Activated CD4-positive, alpha-beta T cell treated with anti-CD3 and anti-CD28 coated beads, Interleukin-2, amount 10 ng/mL, durations not matched to agents 24 days and 14 days (primary cell): ENCODE results near the gene BMPR1A. TPM values are rescaled to one million over a fixed set of nuclear protein-coding genes. Genes with fewer than 3 reads are reported as not detected.
"Not testable (repeated sequence)": the region's sequence is repeated elsewhere in the genome, so short reads cannot be mapped to it uniquely, and the experiment has no call there.

Experiments
- DNase-seq: peaks from one replicate; pipeline ENCODE4 v3.0.0; 2022
- H3K27ac Mint-ChIP-seq: one replicate; pipeline ENCODE4 v1.8.0; 2022; ENCODE audit warnings: mild to moderate bottlenecking, mixed read lengths
- H3K27me3 Mint-ChIP-seq: one replicate; pipeline ENCODE4 v1.8.0; 2022; ENCODE audit warnings: mixed read lengths
- H3K36me3 Mint-ChIP-seq: one replicate; pipeline ENCODE4 v1.8.0; 2022; ENCODE audit warnings: low read depth, mild to moderate bottlenecking, mixed read lengths
- H3K4me1 Mint-ChIP-seq: one replicate; pipeline ENCODE4 v1.8.0; 2021; ENCODE audit warnings: mixed read lengths
- H3K4me3 Mint-ChIP-seq: one replicate; pipeline ENCODE4 v1.8.0; 2022; ENCODE audit warnings: mild to moderate bottlenecking, moderate library complexity, mixed read lengths
- H3K9me3 Mint-ChIP-seq: one replicate; pipeline ENCODE4 v1.8.0; 2021; ENCODE audit warnings: mixed read lengths
- intact Hi-C: fragments of 100-400 bp; cut with micrococcal nuclease; formaldehyde crosslinking; loops from one replicate; pipeline ENCODE4 v1.15.1; 2023
- total RNA-seq: library from RNA; stranded (reverse); gene quantifications from 2 replicates; pipeline ENCODE4 v1.2.3, GENCODE V29; 2022

The BMPR1A gene
- total RNA-seq, 1 donor from 2014 or later = 10.5 TPM

- no peak overlapping the region for H3K27ac Mint-ChIP-seq
- intact Hi-C loops = no loop called here
- H3K9me3 Mint-ChIP-seq = no peaks in the 10 kb centered on the region
- DNase-seq = no peak
- no peak overlapping the region for H3K4me3 Mint-ChIP-seq
- peaks cover 4% of the 10 kb centered on the region for H3K27me3 Mint-ChIP-seq
- H3K4me1 Mint-ChIP-seq = no peaks in the 10 kb centered on the region
- no peaks in the 10 kb centered on the region for H3K36me3 Mint-ChIP-seq
These were observed 176.3 kb downstream of the BMPR1A start for GRCh38 chr10:86932674-86933073.

GRCh38 chr10:86934162-86934711, 177.8 kb downstream of the BMPR1A start:
- H3K4me1 Mint-ChIP-seq, H3K4me3 Mint-ChIP-seq, H3K9me3 Mint-ChIP-seq, H3K36me3 Mint-ChIP-seq, intact Hi-C loops, H3K27ac Mint-ChIP-seq, H3K27me3 Mint-ChIP-seq: not testable (repeated sequence)
- peak; percentile 51 for DNase-seq

GRCh38 chr10:86936661-86937501, 180.5 kb downstream of the BMPR1A start:
- no peak overlapping the region for H3K27ac Mint-ChIP-seq
- H3K9me3 Mint-ChIP-seq = no peaks in the 10 kb centered on the region
- H3K36me3 Mint-ChIP-seq = no peaks in the 10 kb centered on the region
- peak; percentile 54 for DNase-seq
- intact Hi-C loops = no loop called here
- H3K4me1 Mint-ChIP-seq = peaks cover 2% of the 10 kb centered on the region
- H3K4me3 Mint-ChIP-seq = no peak overlapping the region
- H3K27me3 Mint-ChIP-seq = peaks cover 4% of the 10 kb centered on the region

- Mint-ChIP-seq H3K9me3 (no peaks in the 10 kb centered on the region), H3K27ac (no peak overlapping the region), H3K36me3 (no peaks in the 10 kb centered on the region), H3K27me3 (peaks cover 4% of the 10 kb centered on the region), H3K4me1 (peaks cover 2% of the 10 kb centered on the region), H3K4me3 (no peak overlapping the region)
- DNase-seq = peak; percentile 53
- intact Hi-C loops = loop anchor here (2.0 kb wide), 1 partner anchor 29 kb away; no protein-coding TSS in a partner anchor
These were observed 181.2 kb downstream of the BMPR1A start for GRCh38 chr10:86937502-86938154.

- intact Hi-C loops = loop anchor here (2.0 kb wide), 1 partner anchor 29 kb away; no protein-coding TSS in a partner anchor
- Mint-ChIP-seq H3K36me3 (no peaks in the 10 kb centered on the region), H3K4me3 (no peak overlapping the region), H3K27ac (no peak overlapping the region), H3K27me3 (peaks cover 4% of the 10 kb centered on the region), H3K4me1 (peaks cover 2% of the 10 kb centered on the region), H3K9me3 (no peaks in the 10 kb centered on the region)
- no peak for DNase-seq
These were observed 181.8 kb downstream of the BMPR1A start for GRCh38 chr10:86938260-86938659.

- DNase-seq, H3K9me3 Mint-ChIP-seq, H3K27ac Mint-ChIP-seq, H3K27me3 Mint-ChIP-seq, intact Hi-C loops, H3K4me1 Mint-ChIP-seq, H3K36me3 Mint-ChIP-seq: not testable (repeated sequence)
- peak overlapping the region; percentile 68 for H3K4me3 Mint-ChIP-seq
These were observed 183.7 kb downstream of the BMPR1A start for GRCh38 chr10:86940076-86940475.

GRCh38 chr10:86940677-86941076, 184.3 kb downstream of the BMPR1A start:
- Mint-ChIP-seq H3K27ac (no peak overlapping the region), H3K9me3 (no peaks in the 10 kb centered on the region), H3K4me1 (peaks cover 2% of the 10 kb centered on the region), H3K4me3 (no peak overlapping the region), H3K36me3 (no peaks in the 10 kb centered on the region), H3K27me3 (peaks cover 4% of the 10 kb centered on the region)
- intact Hi-C loops = no loop called here
- DNase-seq = no peak

GRCh38 chr10:86941426-86941825, 185.0 kb downstream of the BMPR1A start:
- no peak overlapping the region for H3K27ac Mint-ChIP-seq
- intact Hi-C loops = no loop called here
- H3K27me3 Mint-ChIP-seq = peaks cover 3% of the 10 kb centered on the region
- no peak overlapping the region for H3K4me3 Mint-ChIP-seq
- no peaks in the 10 kb centered on the region for H3K9me3 Mint-ChIP-seq
- H3K36me3 Mint-ChIP-seq = no peaks in the 10 kb centered on the region
- peaks cover 2% of the 10 kb centered on the region for H3K4me1 Mint-ChIP-seq
- DNase-seq = no peak

GRCh38 chr10:86941991-86942421, 185.6 kb downstream of the BMPR1A start:
- intact Hi-C loops = no loop called here
- peaks cover 7% of the 10 kb centered on the region for H3K27me3 Mint-ChIP-seq
- H3K36me3 Mint-ChIP-seq = no peaks in the 10 kb centered on the region
- peaks cover 2% of the 10 kb centered on the region for H3K4me1 Mint-ChIP-seq
- H3K4me3 Mint-ChIP-seq = no peak overlapping the region
- no peak for DNase-seq
- no peaks in the 10 kb centered on the region for H3K9me3 Mint-ChIP-seq
- H3K27ac Mint-ChIP-seq = no peak overlapping the region

- Mint-ChIP-seq H3K27ac (no peak overlapping the region), H3K4me1 (peaks cover 2% of the 10 kb centered on the region), H3K27me3 (peaks cover 5% of the 10 kb centered on the region), H3K4me3 (no peak overlapping the region), H3K9me3 (no peaks in the 10 kb centered on the region), H3K36me3 (no peaks in the 10 kb centered on the region)
- intact Hi-C loops = no loop called here
- DNase-seq = no peak
These were observed 186.3 kb downstream of the BMPR1A start for GRCh38 chr10:86942441-86943315.

- peaks cover 2% of the 10 kb centered on the region for H3K4me1 Mint-ChIP-seq
- peaks cover 8% of the 10 kb centered on the region for H3K27me3 Mint-ChIP-seq
- no peaks in the 10 kb centered on the region for H3K36me3 Mint-ChIP-seq
- no peak overlapping the region for H3K27ac Mint-ChIP-seq
- no peak for DNase-seq
- H3K4me3 Mint-ChIP-seq = no peak overlapping the region
- no peaks in the 10 kb centered on the region for H3K9me3 Mint-ChIP-seq
- intact Hi-C loops = no loop called here
These were observed 187.1 kb downstream of the BMPR1A start for GRCh38 chr10:86943316-86944030.

GRCh38 chr10:86944031-86944419, 187.6 kb downstream of the BMPR1A start:
- peaks cover 2% of the 10 kb centered on the region for H3K4me1 Mint-ChIP-seq
- no peak overlapping the region for H3K27ac Mint-ChIP-seq
- no peak overlapping the region for H3K4me3 Mint-ChIP-seq
- H3K9me3 Mint-ChIP-seq = no peaks in the 10 kb centered on the region
- intact Hi-C loops = no loop called here
- H3K27me3 Mint-ChIP-seq = peaks cover 8% of the 10 kb centered on the region
- no peak for DNase-seq
- H3K36me3 Mint-ChIP-seq = no peaks in the 10 kb centered on the region

- Mint-ChIP-seq H3K4me1 (peaks cover 1% of the 10 kb centered on the region), H3K27me3 (peaks cover 8% of the 10 kb centered on the region), H3K36me3 (no peaks in the 10 kb centered on the region), H3K27ac (no peak overlapping the region), H3K9me3 (no peaks in the 10 kb centered on the region), H3K4me3 (no peak overlapping the region)
- DNase-seq = no peak
- intact Hi-C loops = no loop called here
These were observed 188.1 kb downstream of the BMPR1A start for GRCh38 chr10:86944471-86944870.
